DND-41 (cell line): ENCODE results near the gene RIC1.
A peak's percentile ranks its signal among the peaks of the same experiment; 100 is the strongest.
"Not testable (repeated sequence)": the region's sequence is repeated elsewhere in the genome, so short reads cannot be mapped to it uniquely, and the experiment has no call there.

Experiments used
- ATAC-seq: fragments of 200-7000 bp; cut with Tn5 transposase; 3 replicates; pipeline ENCODE4 v1.9.1; 2021; ENCODE audit warnings: low read depth; ENCODE audit not compliant: insufficient read depth
- DNase-seq: peaks from one replicate; pipeline ENCODE4 v3.0.0-alpha.2; 2020
- H2AFZ ChIP-seq: 2 replicates; pipeline ENCODE4 v1.6.0; 2012; ENCODE audit warnings: low read depth, low read length
- H3K27ac ChIP-seq: 2 replicates; pipeline ENCODE4 v1.5.1; 2012; ENCODE audit warnings: low read length, inconsistent platforms
- H3K27me3 ChIP-seq: fragments of 200-600 bp; sonication (generic); 2 replicates; pipeline ENCODE4 v1.6.0; 2012; ENCODE audit warnings: low read length, mild to moderate bottlenecking, inconsistent platforms; ENCODE audit not compliant: insufficient read depth, poor library complexity
- H3K36me3 ChIP-seq: 2 replicates; pipeline ENCODE4 v1.5.1; 2012; ENCODE audit warnings: low read length, inconsistent platforms; ENCODE audit not compliant: insufficient read depth
- H3K4me1 ChIP-seq: 2 replicates; pipeline ENCODE4 v1.5.1; 2012; ENCODE audit warnings: mild to moderate bottlenecking, low read length; ENCODE audit not compliant: insufficient read depth
- H3K4me2 ChIP-seq: 2 replicates; pipeline ENCODE4 v1.6.0; 2012; ENCODE audit warnings: mild to moderate bottlenecking, moderate library complexity, low read length, inconsistent platforms; ENCODE audit not compliant: insufficient read depth
- H3K4me3 ChIP-seq, 2 experiments: fragments of 200-600 bp in 1 of 2; shearing (Covaris generic) in 1 of 2; 2 replicates each; pipeline ENCODE4 v1.5.1; 2012 to 2016; ENCODE audit warnings: inconsistent platforms in 2 of 2, low read length in 2 of 2, mild to moderate bottlenecking in 2 of 2, low read depth in 1 of 2, moderate library complexity in 1 of 2
- H3K79me2 ChIP-seq: 2 replicates; pipeline ENCODE4 v1.6.0; 2012; ENCODE audit warnings: low read length, inconsistent platforms; ENCODE audit not compliant: insufficient read depth
- H3K9ac ChIP-seq: 2 replicates; pipeline ENCODE4 v1.6.0; 2012; ENCODE audit warnings: low read depth, mild to moderate bottlenecking, inconsistent platforms, low read length, moderate library complexity
- H3K9me3 ChIP-seq: 2 replicates; pipeline ENCODE4 v1.5.1; 2012; ENCODE audit warnings: low read length, moderate library complexity, mild to moderate bottlenecking, inconsistent platforms; ENCODE audit not compliant: insufficient read depth, severe bottlenecking
- H4K20me1 ChIP-seq: 2 replicates; pipeline ENCODE4 v1.6.0; 2012; ENCODE audit warnings: low read length; ENCODE audit not compliant: insufficient read depth
- EZH2 ChIP-seq: IDR thresholded peaks from 3 replicates; pipeline ENCODE4 v1.6.1; 2012; ENCODE audit warnings: borderline replicate concordance, low read depth, mild to moderate bottlenecking, moderate library complexity, low read length, inconsistent platforms; ENCODE audit not compliant: severe bottlenecking
- TF ChIP-seq, protein P1 (sequence below): IDR thresholded peaks from 2 replicates; pipeline ENCODE4 v1.5.1; 2012; ENCODE audit warnings: borderline replicate concordance, low read length, moderate library complexity, mild to moderate bottlenecking; ENCODE audit not compliant: poor library complexity, severe bottlenecking; ENCODE audit errors: extremely low read depth

The RIC1 gene

DNA sequence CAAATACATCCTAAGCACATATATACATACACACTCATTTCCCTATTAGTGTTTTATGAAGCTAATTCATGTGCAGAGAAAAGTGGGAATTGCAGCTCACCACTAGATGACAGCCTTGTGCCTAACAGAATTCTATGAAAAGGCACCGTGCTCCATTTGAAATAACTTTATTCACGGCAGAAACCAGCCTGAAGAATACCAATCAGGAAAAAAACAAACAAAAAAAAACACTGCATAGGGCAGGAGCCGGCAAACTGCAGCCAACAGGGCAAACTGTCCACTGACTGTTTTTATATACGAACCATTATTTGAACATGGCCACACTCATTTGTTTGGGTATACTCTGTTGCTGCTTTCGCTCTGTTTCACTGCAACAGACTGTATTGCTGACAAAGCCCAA is 170.4 kb downstream of the RIC1 start:
- no peaks in the 10 kb centered on the region for H3K9me3 ChIP-seq
- DNase-seq (no peak), ATAC-seq (no peak)
- H4K20me1 ChIP-seq: no peaks in the 10 kb centered on the region
- H3K9ac ChIP-seq: no peak overlapping the region
- no peak overlapping the region for H2AFZ ChIP-seq
- no peaks in the 10 kb centered on the region; the same call in 1 of the 2 replicates for H3K36me3 ChIP-seq
- no peak overlapping the region for H3K4me2 ChIP-seq
- H3K4me1 ChIP-seq: no peaks in the 10 kb centered on the region
- no peak for TF ChIP-seq EZH2
- TF ChIP-seq, protein P1, sequence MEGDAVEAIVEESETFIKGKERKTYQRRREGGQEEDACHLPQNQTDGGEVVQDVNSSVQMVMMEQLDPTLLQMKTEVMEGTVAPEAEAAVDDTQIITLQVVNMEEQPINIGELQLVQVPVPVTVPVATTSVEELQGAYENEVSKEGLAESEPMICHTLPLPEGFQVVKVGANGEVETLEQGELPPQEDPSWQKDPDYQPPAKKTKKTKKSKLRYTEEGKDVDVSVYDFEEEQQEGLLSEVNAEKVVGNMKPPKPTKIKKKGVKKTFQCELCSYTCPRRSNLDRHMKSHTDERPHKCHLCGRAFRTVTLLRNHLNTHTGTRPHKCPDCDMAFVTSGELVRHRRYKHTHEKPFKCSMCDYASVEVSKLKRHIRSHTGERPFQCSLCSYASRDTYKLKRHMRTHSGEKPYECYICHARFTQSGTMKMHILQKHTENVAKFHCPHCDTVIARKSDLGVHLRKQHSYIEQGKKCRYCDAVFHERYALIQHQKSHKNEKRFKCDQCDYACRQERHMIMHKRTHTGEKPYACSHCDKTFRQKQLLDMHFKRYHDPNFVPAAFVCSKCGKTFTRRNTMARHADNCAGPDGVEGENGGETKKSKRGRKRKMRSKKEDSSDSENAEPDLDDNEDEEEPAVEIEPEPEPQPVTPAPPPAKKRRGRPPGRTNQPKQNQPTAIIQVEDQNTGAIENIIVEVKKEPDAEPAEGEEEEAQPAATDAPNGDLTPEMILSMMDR: peak; percentile 62
- no peaks in the 10 kb centered on the region for H3K27me3 ChIP-seq
- H3K4me3 ChIP-seq: no peak overlapping the region
- H3K79me2 ChIP-seq: no peaks in the 10 kb centered on the region
- H3K27ac ChIP-seq: no peak overlapping the region

DNA sequence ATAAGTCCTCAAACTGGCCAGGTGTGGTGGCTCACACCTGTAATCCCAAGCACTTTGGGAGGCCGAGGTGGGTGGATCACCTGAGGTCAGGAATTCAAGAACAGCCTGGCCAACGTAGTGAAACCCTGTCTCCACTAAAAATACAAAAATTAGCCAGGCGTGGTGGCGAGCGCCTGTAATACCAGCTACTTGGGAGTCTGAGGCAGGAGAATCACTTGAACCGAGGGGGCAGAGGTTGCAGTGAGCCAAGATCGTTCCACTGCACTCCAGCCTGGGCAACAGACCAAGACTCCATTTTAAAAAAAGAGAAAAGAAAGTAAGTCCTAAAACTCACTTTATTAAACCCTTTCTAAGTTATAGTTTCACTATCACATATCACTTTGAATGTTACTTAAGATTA is 171.5 kb downstream of the RIC1 start:
- not testable (repeated sequence) for H3K79me2 ChIP-seq, H3K9ac ChIP-seq, DNase-seq, H3K36me3 ChIP-seq, H2AFZ ChIP-seq, ATAC-seq, H3K4me2 ChIP-seq, H3K4me3 ChIP-seq, H3K4me1 ChIP-seq, H3K27me3 ChIP-seq, H4K20me1 ChIP-seq, H3K27ac ChIP-seq, H3K9me3 ChIP-seq

DNA sequence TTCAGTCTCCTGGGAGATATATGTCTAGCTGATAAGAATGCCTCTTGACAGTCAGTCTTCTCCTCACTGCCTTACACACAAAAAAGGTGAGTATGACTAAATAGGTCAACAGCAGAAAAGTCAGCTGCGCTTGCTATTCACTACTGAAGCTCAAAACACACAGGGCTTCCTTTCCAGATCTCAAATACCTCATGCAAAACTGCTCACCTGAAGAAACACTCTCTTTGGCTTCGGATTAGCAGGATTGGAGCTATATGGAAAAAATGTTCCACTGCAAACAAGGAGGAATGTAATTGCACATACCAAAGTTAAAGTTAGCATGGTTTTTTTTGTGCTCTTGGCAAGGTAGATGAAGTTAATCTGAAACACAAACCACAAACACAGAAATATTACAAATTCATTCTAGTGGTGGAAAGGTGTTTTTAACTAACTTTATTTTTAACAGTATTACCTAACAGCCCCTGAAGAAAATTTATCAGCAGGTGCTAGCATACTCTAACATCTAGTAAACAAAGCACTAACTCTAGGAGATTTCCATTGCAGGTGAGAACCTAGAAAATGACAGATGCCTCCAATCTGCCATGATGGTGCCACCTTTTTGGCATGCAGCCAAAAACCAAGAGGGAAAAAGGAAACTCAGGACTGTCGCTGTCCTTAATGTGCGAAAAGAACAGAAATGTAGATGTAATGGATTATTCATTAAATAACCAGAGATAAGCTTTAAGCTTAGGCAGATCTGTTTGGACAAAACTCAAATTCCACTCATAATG is 172.2 kb downstream of the RIC1 start:
- no peak overlapping the region for H2AFZ ChIP-seq
- H3K79me2 ChIP-seq: no peaks in the 10 kb centered on the region
- no peak for ATAC-seq
- no peaks in the 10 kb centered on the region for H3K27me3 ChIP-seq
- H3K4me1 ChIP-seq: no peaks in the 10 kb centered on the region
- H3K4me3 ChIP-seq: no peak overlapping the region
- TF ChIP-seq, protein P1: no peak
- no peak for TF ChIP-seq EZH2
- DNase-seq: no peak
- H3K9me3 ChIP-seq: no peaks in the 10 kb centered on the region
- H3K36me3 ChIP-seq: no peaks in the 10 kb centered on the region; the same call in 1 of the 2 replicates
- no peak overlapping the region for H3K27ac ChIP-seq
- H4K20me1 ChIP-seq: no peaks in the 10 kb centered on the region
- no peak overlapping the region for H3K9ac ChIP-seq
- no peak overlapping the region for H3K4me2 ChIP-seq

DNA sequence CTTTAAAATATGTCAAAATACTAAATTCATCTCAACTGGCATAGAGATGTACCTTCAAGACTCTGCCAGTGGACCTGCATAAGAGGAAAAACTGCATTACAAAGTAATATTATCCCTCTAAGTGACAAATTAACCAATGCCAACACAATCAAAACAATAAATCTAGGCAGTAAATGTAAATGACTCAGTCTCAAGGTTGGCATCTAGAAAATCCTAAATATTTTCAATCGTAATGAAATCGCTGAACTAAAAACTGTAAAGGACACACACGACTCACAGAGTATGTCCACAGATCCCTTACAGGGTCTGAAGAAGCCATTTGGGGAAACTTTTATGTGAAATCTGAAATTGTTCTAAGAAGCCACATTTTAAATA is 172.8 kb downstream of the RIC1 start:
- Histone ChIP-seq H3K9ac (no peak overlapping the region), H4K20me1 (no peaks in the 10 kb centered on the region), H2AFZ (no peak overlapping the region), H3K4me2 (no peak overlapping the region), H3K9me3 (no peaks in the 10 kb centered on the region), H3K4me1 (no peaks in the 10 kb centered on the region), H3K27me3 (no peaks in the 10 kb centered on the region), H3K36me3 (no peaks in the 10 kb centered on the region), H3K4me3 (no peak overlapping the region), H3K27ac (no peak overlapping the region), H3K79me2 (no peaks in the 10 kb centered on the region)
- DNase-seq (no peak), ATAC-seq (no peak)
- TF ChIP-seq, protein P1: no peak
- no peak for TF ChIP-seq EZH2
